Erythroblast (primary cell): Measurements from ENCODE around the gene SMC1B.

Source experiments
- GATA1 ChIP-seq: IDR thresholded peaks from 2 replicates; pipeline ENCODE4 v1.6.1; 2011; ENCODE audit warnings: low read depth, mild to moderate bottlenecking, control low read depth, low read length, moderate library complexity
- POLR2A ChIP-seq: IDR thresholded peaks from 2 replicates; pipeline ENCODE4 v1.6.1; 2011; ENCODE audit warnings: mild to moderate bottlenecking, low read length

DNA sequence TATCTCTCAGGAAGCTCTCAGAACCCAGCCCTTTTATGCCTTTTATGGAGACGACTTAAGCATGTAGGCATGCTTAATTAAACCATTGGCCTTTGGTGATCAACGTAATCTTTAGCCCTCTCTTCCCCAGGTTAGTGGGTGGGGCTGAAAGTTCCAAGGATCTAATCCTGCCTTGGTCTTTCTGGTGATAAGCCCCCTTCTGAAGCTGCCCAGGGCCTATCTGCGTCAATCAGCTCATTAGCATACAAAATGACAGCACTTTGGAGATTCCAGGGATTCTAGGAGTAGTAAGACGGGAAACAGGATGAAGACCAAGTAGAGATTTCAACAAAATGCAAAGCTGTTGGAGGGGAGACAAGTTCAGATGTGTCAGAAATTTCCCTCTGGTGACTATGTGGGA lies 100.5 kb downstream of the SMC1B start:
- TF ChIP-seq POLR2A (no peak), GATA1 (no peak)
